ENCODE measurements around the gene ADGRG3. TPM values are rescaled to one million over a fixed set of nuclear protein-coding genes. Genes with fewer than 3 reads are reported as not detected.

Gene ADGRG3
- total and polyA plus RNA-seq, 2 experiments from 2014 or later = not detected

- H3K36me3 ChIP-seq (ENCODE audit: low read depth) = no peaks in the 10 kb centered on the region
- 77 to 82% methylated on average over 14 to 20 of the region's 21 CpGs for WGBS, 2 experiments (ENCODE audit: low coverage in 1 of 2, low lambda C conversion rate in 2 of 2, missing lambda C conversion rate in 2 of 2)
- no peaks in the 10 kb centered on the region for H4K20me1 ChIP-seq (ENCODE audit: insufficient read depth)
- no peaks in the 10 kb centered on the region for H3K9me3 ChIP-seq (ENCODE audit: low read depth)
- H2AFZ ChIP-seq = no peak overlapping the region
- no peak overlapping the region for H3K4me2 ChIP-seq (ENCODE audit: unreplicated experiment)
- in situ Hi-C loops (cut with MboI) = no loop called here
- no peaks in the 10 kb centered on the region for H3K79me2 ChIP-seq (ENCODE audit: insufficient read depth)
- TF ChIP-seq EZH2phosphoT487 (IDR thresholded peaks at IDR 0.05; ENCODE audit: insufficient read depth, low read depth) = no peak
- no peak for TF ChIP-seq EZH2 (IDR thresholded peaks at IDR 0.05; ENCODE audit: insufficient read depth, poor library complexity, severe bottlenecking)
- DNase-seq = no peak
- H3K27ac ChIP-seq = no peak overlapping the region
- no peaks in the 10 kb centered on the region for H3K9me2 ChIP-seq (ENCODE audit: insufficient read depth)
- no peaks in the 10 kb centered on the region for H3K27me3 ChIP-seq (replicated peaks; ENCODE audit: insufficient read depth)
- H3K4me1 ChIP-seq (ENCODE audit: insufficient read depth) = peaks cover 28% of the 10 kb centered on the region
- peaks cover 4% of the 10 kb centered on the region; the same call in 1 of the 2 replicates for H3F3A ChIP-seq (ENCODE audit: insufficient read depth)
- no peak overlapping the region for H3K4me3 ChIP-seq
- H3K9ac ChIP-seq = no peak overlapping the region
Observed at GRCh38 chr16:57630931-57631845, 36.9 kb upstream of the ADGRG3 start.

GRCh38 chr16:57632568-57632967 lies 35.5 kb upstream of the ADGRG3 start:
- in situ Hi-C loops (cut with MboI) = no loop called here
- Histone ChIP-seq H3K4me3 (no peak overlapping the region), H3K27ac (no peak overlapping the region), H3K27me3 (replicated peaks; ENCODE audit: insufficient read depth) (no peaks in the 10 kb centered on the region), H3K4me2 (ENCODE audit: unreplicated experiment) (no peak overlapping the region), H3K9me2 (ENCODE audit: insufficient read depth) (no peaks in the 10 kb centered on the region), H3K9me3 (ENCODE audit: low read depth) (no peaks in the 10 kb centered on the region), H3K36me3 (ENCODE audit: low read depth) (no peaks in the 10 kb centered on the region), H4K20me1 (ENCODE audit: insufficient read depth) (no peaks in the 10 kb centered on the region), H3K79me2 (ENCODE audit: insufficient read depth) (no peaks in the 10 kb centered on the region), H3F3A (ENCODE audit: insufficient read depth) (no peaks in the 10 kb centered on the region; the same call in 1 of the 2 replicates), H3K4me1 (ENCODE audit: insufficient read depth) (peaks cover 23% of the 10 kb centered on the region), H3K9ac (no peak overlapping the region), H2AFZ (no peak overlapping the region)
- no peak for DNase-seq
- TF ChIP-seq EZH2 (IDR thresholded peaks at IDR 0.05; ENCODE audit: insufficient read depth, poor library complexity, severe bottlenecking) = no peak
- no peak for TF ChIP-seq EZH2phosphoT487 (IDR thresholded peaks at IDR 0.05; ENCODE audit: insufficient read depth, low read depth)
- WGBS, 2 experiments (ENCODE audit: low coverage in 1 of 2, low lambda C conversion rate in 2 of 2, missing lambda C conversion rate in 2 of 2) = 89 to 90% methylated on average over 12 to 15 of the region's 15 CpGs

GRCh38 chr16:57633383-57634064 lies 34.6 kb upstream of the ADGRG3 start:
- H3K27ac ChIP-seq = no peak overlapping the region
- peaks cover 16% of the 10 kb centered on the region for H3K4me1 ChIP-seq (ENCODE audit: insufficient read depth)
- H4K20me1 ChIP-seq (ENCODE audit: insufficient read depth) = no peaks in the 10 kb centered on the region
- WGBS, 2 experiments (ENCODE audit: low coverage in 1 of 2, low lambda C conversion rate in 2 of 2, missing lambda C conversion rate in 2 of 2) = 95 to 97% methylated on average over 11 of the region's 11 CpGs
- no peak for DNase-seq
- H3K4me2 ChIP-seq (ENCODE audit: unreplicated experiment) = no peak overlapping the region
- no peak overlapping the region for H3K4me3 ChIP-seq
- H3K27me3 ChIP-seq (replicated peaks; ENCODE audit: insufficient read depth) = no peaks in the 10 kb centered on the region
- TF ChIP-seq EZH2phosphoT487 (IDR thresholded peaks at IDR 0.05; ENCODE audit: insufficient read depth, low read depth) = no peak
- no peak for TF ChIP-seq EZH2 (IDR thresholded peaks at IDR 0.05; ENCODE audit: insufficient read depth, poor library complexity, severe bottlenecking)
- H2AFZ ChIP-seq = no peak overlapping the region
- in situ Hi-C loops (cut with MboI) = no loop called here
- no peaks in the 10 kb centered on the region for H3K79me2 ChIP-seq (ENCODE audit: insufficient read depth)
- H3K9me2 ChIP-seq (ENCODE audit: insufficient read depth) = no peaks in the 10 kb centered on the region
- no peaks in the 10 kb centered on the region for H3K9me3 ChIP-seq (ENCODE audit: low read depth)
- H3K9ac ChIP-seq = no peak overlapping the region
- no peaks in the 10 kb centered on the region for H3K36me3 ChIP-seq (ENCODE audit: low read depth)
- H3F3A ChIP-seq (ENCODE audit: insufficient read depth) = no peaks in the 10 kb centered on the region

GRCh38 chr16:57634171-57634570 lies 33.9 kb upstream of the ADGRG3 start:
- no peaks in the 10 kb centered on the region for H3K36me3 ChIP-seq (ENCODE audit: low read depth)
- no peak overlapping the region for H3K4me2 ChIP-seq (ENCODE audit: unreplicated experiment)
- no peak overlapping the region for H3K27ac ChIP-seq
- no peaks in the 10 kb centered on the region for H3K9me3 ChIP-seq (ENCODE audit: low read depth)
- no peaks in the 10 kb centered on the region for H3K79me2 ChIP-seq (ENCODE audit: insufficient read depth)
- H3F3A ChIP-seq (ENCODE audit: insufficient read depth) = no peaks in the 10 kb centered on the region
- H3K4me3 ChIP-seq = no peak overlapping the region
- H2AFZ ChIP-seq = no peak overlapping the region
- peaks cover 10% of the 10 kb centered on the region for H3K4me1 ChIP-seq (ENCODE audit: insufficient read depth)
- no peaks in the 10 kb centered on the region for H3K27me3 ChIP-seq (replicated peaks; ENCODE audit: insufficient read depth)
- peak; percentile 72 for DNase-seq
- WGBS, 2 experiments (ENCODE audit: low coverage in 1 of 2, low lambda C conversion rate in 2 of 2, missing lambda C conversion rate in 2 of 2) = 24 to 28% methylated on average over 4 of the region's 4 CpGs
- no peaks in the 10 kb centered on the region for H3K9me2 ChIP-seq (ENCODE audit: insufficient read depth)
- in situ Hi-C loops (cut with MboI) = no loop called here
- no peak overlapping the region for H3K9ac ChIP-seq
- H4K20me1 ChIP-seq (ENCODE audit: insufficient read depth) = no peaks in the 10 kb centered on the region
- no peak for TF ChIP-seq EZH2phosphoT487 (IDR thresholded peaks at IDR 0.05; ENCODE audit: insufficient read depth, low read depth)
- TF ChIP-seq EZH2 (IDR thresholded peaks at IDR 0.05; ENCODE audit: insufficient read depth, poor library complexity, severe bottlenecking) = no peak
